Erythroblast (primary cell): ENCODE data around the gene SBDS.

Source experiments
- GATA1 ChIP-seq: IDR thresholded peaks from 2 replicates; pipeline ENCODE4 v1.6.1; 2011; ENCODE audit warnings: low read depth, mild to moderate bottlenecking, control low read depth, low read length, moderate library complexity
- POLR2A ChIP-seq: IDR thresholded peaks from 2 replicates; pipeline ENCODE4 v1.6.1; 2011; ENCODE audit warnings: mild to moderate bottlenecking, low read length

GRCh38 chr7:66964411-66964810, 31.0 kb downstream of the SBDS start:
- TF ChIP-seq POLR2A (no peak), GATA1 (no peak)
